ENCODE results near the gene RASGEF1C.

The RASGEF1C gene

DNA sequence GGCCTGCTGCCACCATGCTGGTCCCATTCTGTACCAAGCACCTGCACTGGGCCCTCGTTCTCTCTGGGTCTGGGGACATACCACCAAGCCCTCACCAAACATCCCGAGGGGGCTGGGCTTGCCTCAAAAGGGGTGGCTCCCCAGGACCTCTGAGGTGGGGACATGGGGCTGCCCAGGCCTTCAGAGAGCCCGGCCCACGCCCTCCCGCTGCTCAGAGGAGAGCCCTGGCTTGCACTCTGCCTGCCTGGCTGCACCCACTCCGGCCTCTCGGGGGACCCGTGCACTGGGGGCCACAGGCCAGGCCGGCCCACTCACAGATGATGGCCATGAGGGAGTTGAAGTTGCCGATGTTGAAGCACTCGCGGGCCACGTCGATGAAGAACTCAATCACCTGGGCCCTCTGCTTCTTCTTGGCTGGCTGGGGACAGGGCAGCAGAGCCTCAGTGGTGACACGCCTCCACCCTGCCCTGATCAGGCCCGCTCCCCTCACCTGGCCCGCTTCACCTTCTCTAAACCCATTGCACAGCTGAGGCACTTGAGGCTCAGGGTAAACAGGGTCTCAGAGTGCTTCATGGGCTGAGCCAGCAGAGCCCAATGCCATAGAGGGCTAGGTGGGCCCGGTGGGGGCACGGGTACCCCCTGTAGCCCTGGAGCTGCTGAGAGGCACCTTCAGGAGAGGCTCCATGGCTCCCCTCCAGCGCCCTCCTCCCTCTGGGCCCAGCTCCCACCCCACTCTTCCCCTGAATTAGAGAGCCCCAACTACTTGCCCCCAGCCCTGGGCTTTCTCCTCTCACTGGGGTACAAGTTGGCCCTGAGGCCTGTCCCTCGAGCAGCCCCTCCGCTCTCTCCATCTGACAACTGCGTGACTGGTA is 89.7 kb downstream of the RASGEF1C start:
- no peak for DNase-seq (ENCODE audit: low read depth)

- no peak for DNase-seq (ENCODE audit: low read depth)
These were observed 90.6 kb downstream of the RASGEF1C start for GRCh38 chr5:180118391-180118791.

GRCh38 chr5:180117000-180117725 is 91.8 kb downstream of the RASGEF1C start:
- no peak for DNase-seq (ENCODE audit: low read depth)

GRCh38 chr5:180116077-180116999 is 92.7 kb downstream of the RASGEF1C start:
- DNase-seq (ENCODE audit: low read depth) = no peak

DNA sequence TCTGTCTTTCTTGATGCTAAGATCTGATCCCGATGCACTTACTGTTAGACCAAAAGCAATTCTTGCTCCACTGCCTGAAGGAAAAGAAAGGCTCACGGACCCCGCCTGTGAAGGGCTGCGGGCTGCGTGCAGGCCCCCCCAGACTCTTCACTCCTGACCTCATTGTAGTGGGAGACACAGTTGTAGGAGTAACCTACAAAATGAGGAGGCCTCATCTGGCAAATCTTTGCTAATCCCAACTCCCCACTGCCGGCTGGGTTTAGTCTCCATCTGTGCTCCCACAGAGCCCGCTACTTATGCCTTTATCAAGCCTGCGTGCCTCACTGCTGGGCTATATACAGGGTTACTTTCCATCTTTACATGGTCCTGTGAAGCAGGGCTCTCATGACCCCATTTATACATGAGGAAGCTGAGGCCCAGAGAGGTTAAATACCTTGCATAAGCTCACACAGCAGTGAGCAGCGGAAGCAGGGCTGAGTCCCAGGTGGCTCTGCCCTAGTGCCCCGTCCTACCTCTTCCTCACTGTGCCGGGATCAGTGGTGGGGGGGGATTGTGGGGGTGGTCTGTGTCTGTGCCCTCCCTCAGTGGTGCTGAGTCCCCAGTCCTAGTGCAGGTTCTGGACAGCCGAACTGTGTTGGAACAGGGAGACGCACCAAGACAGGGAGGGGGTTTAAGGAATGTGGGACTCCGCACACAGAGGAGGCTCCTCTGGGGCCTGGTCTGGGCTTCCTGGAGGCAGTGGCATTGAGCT is 93.5 kb downstream of the RASGEF1C start:
- DNase-seq (ENCODE audit: low read depth) = no peak

DNA sequence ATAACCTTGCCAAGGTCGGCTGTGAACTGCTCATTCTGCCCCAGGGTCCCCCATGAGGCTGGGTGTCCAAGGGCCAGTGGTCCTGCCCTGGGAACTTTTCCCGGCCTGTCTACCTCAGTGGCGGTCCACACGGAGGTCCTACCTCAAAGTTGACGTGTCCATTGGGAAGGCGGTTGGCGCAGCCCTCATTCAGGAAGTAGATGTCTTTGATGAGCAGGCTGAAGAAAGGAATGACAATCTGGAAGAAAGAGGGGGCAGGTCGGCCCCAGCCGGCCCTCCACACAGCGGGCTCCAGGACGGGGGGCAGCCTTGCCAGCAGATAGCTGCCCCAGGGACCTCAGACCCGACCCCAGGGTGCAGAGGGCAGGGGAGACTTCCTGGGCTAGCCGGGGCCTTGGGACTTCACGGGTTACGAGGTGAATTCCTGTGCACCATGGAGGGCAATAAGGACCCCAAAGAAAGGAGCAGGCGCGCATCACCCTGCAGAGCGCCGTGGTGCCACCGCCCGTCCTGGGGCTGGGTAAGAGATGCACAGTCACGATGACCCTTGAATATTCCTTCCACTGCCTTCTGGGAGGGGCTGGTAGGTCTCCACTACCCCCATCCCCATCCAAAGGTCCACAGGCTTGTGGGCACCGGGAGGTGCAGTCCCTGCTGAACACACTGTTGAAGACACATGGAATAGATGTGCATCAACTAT is 94.6 kb downstream of the RASGEF1C start:
- DNase-seq (ENCODE audit: low read depth) = no peak

- DNase-seq (ENCODE audit: low read depth) = no peak
These were observed 95.2 kb downstream of the RASGEF1C start for GRCh38 chr5:180113660-180114303.

GRCh38 chr5:180112181-180112861 is 96.7 kb downstream of the RASGEF1C start:
- DNase-seq (ENCODE audit: low read depth) = no peak

DNA sequence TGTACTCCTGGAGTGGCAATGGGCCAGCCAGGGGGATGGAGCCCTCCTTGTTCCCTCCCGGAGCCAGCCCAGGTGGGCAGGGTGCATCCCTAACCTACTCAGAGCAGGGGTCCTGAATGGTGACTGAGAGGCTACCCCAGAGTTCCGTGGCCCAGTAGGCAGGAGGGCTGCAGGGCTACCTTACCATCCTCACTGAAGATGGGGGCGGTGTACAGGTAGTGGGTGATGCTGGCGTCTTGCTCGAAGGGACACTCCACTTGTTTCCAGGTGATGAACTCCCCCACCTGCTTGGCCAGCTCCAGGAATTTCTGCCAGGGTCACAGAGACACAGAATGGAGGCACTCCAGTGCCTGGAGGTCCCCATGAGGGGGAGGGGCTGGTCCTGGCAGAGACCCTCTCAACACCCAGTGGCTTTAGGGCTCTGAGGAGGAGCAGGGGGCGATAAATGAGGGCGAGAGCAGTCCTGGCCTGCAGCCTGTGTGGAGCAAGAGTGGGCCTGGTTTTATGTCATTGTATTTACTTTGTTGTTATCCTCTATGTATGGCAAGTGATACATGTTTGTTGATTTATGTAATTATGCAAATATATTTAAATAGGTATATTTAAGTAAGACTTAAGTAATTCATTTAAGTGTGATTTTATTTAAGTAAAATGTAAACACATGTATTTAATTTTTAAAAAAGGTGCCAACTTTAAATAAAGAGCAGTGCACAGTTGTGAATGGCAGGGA is 97.6 kb downstream of the RASGEF1C start:
- no peak for DNase-seq (ENCODE audit: low read depth)

- DNase-seq (ENCODE audit: low read depth) = no peak
These were observed 99.1 kb downstream of the RASGEF1C start for GRCh38 chr5:180109920-180110319.

DNA sequence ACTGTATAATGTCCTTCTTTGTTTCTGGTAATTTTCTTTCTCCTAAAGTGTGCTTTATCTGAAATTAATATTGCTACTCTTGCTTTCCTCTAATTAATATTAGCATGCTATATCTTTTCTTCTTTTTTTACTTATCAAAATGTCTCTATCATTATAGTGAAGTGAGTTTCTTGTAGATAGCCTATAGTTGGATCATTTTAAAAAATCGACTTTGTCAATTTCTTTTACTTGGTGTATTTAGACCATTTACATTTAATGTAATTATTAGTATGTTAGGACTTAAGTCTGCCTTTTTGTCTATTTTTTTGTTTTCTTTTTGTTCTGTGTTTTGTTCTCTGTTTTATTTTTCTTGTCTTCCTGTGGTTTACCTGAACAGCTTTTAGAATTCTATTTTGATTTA is 102.0 kb downstream of the RASGEF1C start:
- DNase-seq (ENCODE audit: low read depth) = no peak

DNA sequence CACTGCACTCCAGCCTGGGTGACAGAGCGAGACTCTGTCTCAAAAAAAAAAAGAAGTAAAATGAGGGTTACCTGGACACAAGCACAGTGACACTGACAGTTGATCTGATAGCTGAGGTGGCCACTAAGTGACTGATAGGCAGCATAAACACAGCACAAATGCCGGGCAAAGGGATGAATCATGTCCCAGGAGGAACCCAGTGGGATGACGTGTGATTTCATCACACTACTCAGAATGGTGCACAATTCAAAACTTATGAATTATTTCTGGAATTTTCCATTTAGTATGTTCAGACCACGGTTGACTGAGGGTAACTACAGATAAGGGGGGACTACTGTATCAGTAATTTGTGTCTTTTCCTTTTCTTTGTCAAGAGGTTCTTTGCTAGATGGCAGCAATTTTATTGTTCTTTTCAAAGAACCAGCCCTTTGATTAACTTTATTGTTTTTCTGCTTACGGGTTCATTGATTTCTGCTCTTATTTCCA is 103.1 kb downstream of the RASGEF1C start:
- no peak for DNase-seq (ENCODE audit: low read depth)

GRCh38 chr5:180104168-180104530 is 104.9 kb downstream of the RASGEF1C start:
- DNase-seq (ENCODE audit: low read depth) = no peak

DNA sequence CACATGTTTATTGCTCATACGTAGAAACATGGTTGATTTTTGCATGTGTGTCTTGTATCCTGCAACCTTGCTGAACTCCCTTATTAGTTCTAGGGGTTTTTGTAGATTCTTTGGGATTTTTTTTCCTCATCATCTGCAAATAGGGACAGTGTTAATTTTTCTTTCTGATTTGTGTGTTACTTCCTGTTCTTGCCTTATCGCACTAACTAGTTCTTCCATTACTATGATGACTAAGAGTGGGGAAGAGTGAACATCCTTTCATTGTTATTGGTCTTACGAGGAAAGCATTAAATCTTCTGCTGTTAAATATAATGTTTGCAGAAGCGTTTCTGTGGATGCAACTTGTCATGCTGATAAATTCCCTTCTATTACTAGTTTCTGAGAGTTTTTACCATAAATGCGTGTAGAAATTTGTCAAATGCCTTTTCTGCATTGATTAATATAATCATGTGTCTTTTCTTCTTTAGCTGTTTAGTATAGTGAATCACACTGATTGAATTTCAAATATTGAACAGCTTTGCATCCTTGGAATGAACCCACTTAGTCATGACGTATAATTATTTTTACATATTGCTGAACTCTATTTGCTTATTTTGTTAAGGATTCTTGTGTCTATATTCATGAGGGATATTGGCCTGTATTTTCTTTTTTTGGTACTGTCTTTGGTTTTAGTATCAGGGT is 105.4 kb downstream of the RASGEF1C start:
- DNase-seq (ENCODE audit: low read depth) = no peak

DNA sequence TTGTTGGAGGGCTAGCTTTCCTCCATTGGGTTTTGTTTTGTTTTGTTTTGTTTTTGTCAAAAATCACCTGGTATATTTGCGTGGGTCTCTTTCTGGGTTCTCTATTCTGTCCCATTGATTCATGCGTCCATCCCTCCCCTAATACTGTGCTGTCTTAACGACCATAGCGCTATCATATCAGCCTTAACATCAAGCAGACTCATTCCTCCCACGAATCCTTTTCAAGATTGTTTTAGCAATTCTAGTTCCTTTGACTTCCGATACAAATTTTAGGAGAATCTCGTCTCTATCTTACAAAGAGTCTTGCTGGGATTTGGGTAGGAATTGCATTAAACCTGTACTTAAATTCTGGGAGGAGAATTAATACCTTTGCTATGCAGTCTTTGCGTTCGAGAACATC is 106.4 kb downstream of the RASGEF1C start:
- DNase-seq (ENCODE audit: low read depth) = no peak

DNA sequence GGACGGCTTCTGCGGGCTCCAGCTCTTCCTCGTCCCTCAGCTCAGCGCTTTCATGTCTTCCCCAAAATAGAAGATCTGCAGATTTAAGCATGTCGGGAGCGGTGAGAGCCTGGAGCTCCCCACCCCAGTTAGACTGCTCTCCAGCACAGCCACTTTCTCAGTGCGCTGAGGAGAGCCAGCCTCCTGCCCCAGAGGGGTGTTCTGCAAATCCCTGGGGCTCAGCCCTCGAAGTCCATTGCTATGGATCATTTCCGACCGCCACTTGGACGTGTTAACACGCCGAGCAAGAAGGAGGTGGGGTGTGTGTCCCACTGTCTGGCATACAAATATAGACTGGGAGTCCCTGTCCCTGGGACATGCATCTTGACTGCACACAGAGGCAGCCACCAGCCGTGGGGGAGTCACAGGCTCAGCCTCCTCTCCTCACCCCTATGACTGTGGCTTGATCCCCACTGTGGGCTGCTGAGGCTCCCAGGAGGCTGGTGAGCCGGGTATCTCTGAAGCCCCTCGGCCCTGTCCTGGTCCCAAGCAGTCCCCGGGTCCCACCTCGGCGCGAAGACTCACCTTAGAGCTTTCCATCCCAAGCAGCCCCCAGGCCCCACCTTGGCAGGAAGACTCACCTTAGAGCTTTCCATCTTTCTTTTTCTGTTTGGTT is 107.4 kb downstream of the RASGEF1C start:
- DNase-seq (ENCODE audit: low read depth) = no peak

GRCh38 chr5:180100621-180101450 is 108.2 kb downstream of the RASGEF1C start:
- DNase-seq (ENCODE audit: low read depth) = no peak

Measured in HS-27A (cell line).